Upper lobe of left lung (tissue), 6 donors: ENCODE results near the gene LCN9. TPM values are rescaled to one million over a fixed set of nuclear protein-coding genes. Genes with fewer than 3 reads are reported as not detected.
A peak's percentile ranks its signal among the peaks of the same experiment; 100 is the strongest.

Experiments used
- ATAC-seq, 2 donors: fragments of 200-7000 bp; cut with Tn5 transposase; one replicate each; pipeline ENCODE4 v1.9.1; 2022; ENCODE audit warnings: mild to moderate bottlenecking in 2 of 2, moderate library complexity in 2 of 2; ENCODE audit not compliant: low FRiP score in 2 of 2
- DNase-seq, 2 donors: peaks; one replicate each; pipeline ENCODE4 v3.0.0-alpha.2; 2019 to 2020
- H3K27ac ChIP-seq, 4 donors: fragments of 200-600 bp; sonication (generic); one replicate each; pipeline ENCODE4 v1.5.1; 2016 to 2019
- H3K27me3 ChIP-seq, 4 donors: fragments of 200-600 bp; sonication (generic); one replicate each; pipeline ENCODE4 v1.5.1; 2017 to 2019
- H3K36me3 ChIP-seq, 4 donors: fragments of 200-600 bp; sonication (generic); one replicate each; pipeline ENCODE4 v1.5.1; 2016 to 2019
- H3K4me1 ChIP-seq, 4 donors: fragments of 200-600 bp; sonication (generic); one replicate each; pipeline ENCODE4 v1.5.1; 2018 to 2019
- H3K4me3 ChIP-seq, 4 donors: fragments of 200-600 bp; sonication (generic); one replicate each; pipeline ENCODE4 v1.5.1; 2017 to 2019; ENCODE audit warnings: mild to moderate bottlenecking in 2 of 4, moderate library complexity in 1 of 4
- H3K9me3 ChIP-seq, 4 donors: fragments of 200-600 bp; sonication (generic); one replicate each; pipeline ENCODE4 v1.5.1; 2018 to 2019
- CTCF ChIP-seq, 6 experiments: fragments of 450-650 bp in 4 of 6; fragments of 200-600 bp in 2 of 6; sonication (generic) in 2 of 6; IDR thresholded peaks; one replicate each; pipeline ENCODE4 v1.5.1; 2016 to 2019; ENCODE audit warnings: antibody characterized with exemption in 6 of 6
- EP300 ChIP-seq, 4 donors: sonication (generic); formaldehyde crosslinking; IDR thresholded peaks; one replicate each; pipeline ENCODE4 v1.5.1; 2017; ENCODE audit warnings: antibody characterized with exemption in 4 of 4, control low read depth in 2 of 4
- POLR2A ChIP-seq, 4 donors: fragments of 450-650 bp; IDR thresholded peaks; one replicate each; pipeline ENCODE4 v1.5.1; 2016 to 2017; ENCODE audit warnings: antibody characterized with exemption in 4 of 4, mild to moderate bottlenecking in 2 of 4
- POLR2AphosphoS5 ChIP-seq, 2 donors: sonication (generic); formaldehyde crosslinking; IDR thresholded peaks; one replicate each; pipeline ENCODE4 v1.5.1; 2017; ENCODE audit warnings: antibody characterized with exemption in 2 of 2
- WGBS, 2 donors: methylation state at CpG; one replicate each; pipeline ENCODE4 v1.1.5; 2017 to 2018; 5-methylcytosine and 5-hydroxymethylcytosine counted together
- total RNA-seq, 6 donors: library from RNA; depleted of rRNA in 4 of 6; stranded (reverse); fragments of >200 nt in 4 of 6; gene quantifications; one replicate each; pipeline versions ENCODE4 v1.1.0 to v1.2.1, GENCODE V29; 2016 to 2021
- donor health status: DM: no; HTN: no; CAD: no; lungs with moderate emphysema.
- donor health status: DM: no; HTN: yes; CAD: no; lungs with severe emphysema.

Gene LCN9
- total RNA-seq, 6 donors from 2014 or later, result not detected

- Histone ChIP-seq H3K4me1 (no peaks in the 10 kb centered on the region), H3K27me3 (no peaks in the 10 kb centered on the region), H3K27ac (no peak overlapping the region), H3K9me3 (peaks cover 0 to 5% (median 0%) of the 10 kb centered on the region in 4 donors), H3K36me3 (no peaks in the 10 kb centered on the region), H3K4me3 (no peak overlapping the region)
- peak in 1 of 2 donors; percentile 33 for DNase-seq
- no peak for TF ChIP-seq POLR2A (IDR thresholded peaks at IDR 0.05)
- no peak for TF ChIP-seq EP300 (IDR thresholded peaks at IDR 0.05)
- no peak for TF ChIP-seq POLR2AphosphoS5 (IDR thresholded peaks at IDR 0.05)
- TF ChIP-seq CTCF (IDR thresholded peaks at IDR 0.05), result no peak
- no peak for ATAC-seq
- 74 to 84% methylated on average over 10 to 12 of the region's 12 CpGs for WGBS, 2 donors
Measured at GRCh38 chr9:135663857-135664256, 748 bp downstream of the LCN9 start.

GRCh38 chr9:135664266-135664665, 1.2 kb downstream of the LCN9 start:
- DNase-seq (peak in 1 of 2 donors; percentile 24), ATAC-seq (no peak)
- Histone ChIP-seq H3K4me1 (no peaks in the 10 kb centered on the region), H3K36me3 (no peaks in the 10 kb centered on the region), H3K4me3 (no peak overlapping the region), H3K27ac (no peak overlapping the region), H3K27me3 (no peaks in the 10 kb centered on the region), H3K9me3 (peaks cover 0 to 10% (median 0%) of the 10 kb centered on the region in 4 donors)
- WGBS, 2 donors, result 80 to 84% methylated on average over 10 of the region's 10 CpGs
- TF ChIP-seq POLR2A (IDR thresholded peaks at IDR 0.05) (no peak), POLR2AphosphoS5 (IDR thresholded peaks at IDR 0.05) (no peak), EP300 (IDR thresholded peaks at IDR 0.05) (no peak), CTCF (IDR thresholded peaks at IDR 0.05) (no peak)

GRCh38 chr9:135664801-135665794, 2.0 kb downstream of the LCN9 start:
- Histone ChIP-seq H3K36me3 (no peaks in the 10 kb centered on the region), H3K9me3 (peaks cover 0 to 12% (median 0%) of the 10 kb centered on the region in 4 donors), H3K4me3 (no peak overlapping the region), H3K27ac (no peak overlapping the region), H3K4me1 (no peaks in the 10 kb centered on the region), H3K27me3 (no peaks in the 10 kb centered on the region)
- 76 to 79% methylated on average over 22 to 29 of the region's 32 CpGs for WGBS, 2 donors
- DNase-seq, result peak in 1 of 2 donors; percentile 54
- no peak for ATAC-seq
- TF ChIP-seq CTCF (IDR thresholded peaks at IDR 0.05), result no peak
- TF ChIP-seq POLR2AphosphoS5 (IDR thresholded peaks at IDR 0.05), result no peak

- H3K4me1 ChIP-seq, result no peaks in the 10 kb centered on the region
- H3K4me3 ChIP-seq, result no peak overlapping the region
- ATAC-seq (no peak), DNase-seq (peak in 1 of 2 donors; percentile 60)
- H3K27me3 ChIP-seq, result no peaks in the 10 kb centered on the region
- peaks cover 0 to 12% (median 0%) of the 10 kb centered on the region in 4 donors for H3K9me3 ChIP-seq
- no peak overlapping the region for H3K27ac ChIP-seq
- TF ChIP-seq EP300 (IDR thresholded peaks at IDR 0.05), result no peak
- TF ChIP-seq POLR2AphosphoS5 (IDR thresholded peaks at IDR 0.05), result no peak
- TF ChIP-seq CTCF (IDR thresholded peaks at IDR 0.05), result no peak
- no peak for TF ChIP-seq POLR2A (IDR thresholded peaks at IDR 0.05)
- WGBS, 2 donors, result 71% methylated on average over 11 of the region's 12 CpGs; no CpG with 5 or more reads in 1 of the 2 donors
- no peaks in the 10 kb centered on the region for H3K36me3 ChIP-seq
Measured at GRCh38 chr9:135665795-135666189, 2.7 kb downstream of the LCN9 start.
